NCI-H526 treated with DMSO at 0.1 percent for 48 hours (cell line): Measurements from ENCODE around the gene IRGQ.
"Not testable (repeated sequence)": the region's sequence is repeated elsewhere in the genome, so short reads cannot be mapped to it uniquely, and the experiment has no call there.

Source experiments
- DNase-seq: peaks from one replicate; lab custom pipeline; 2025; lab: John Stamatoyannopoulos, UW

Gene IRGQ

GRCh38 chr19:43598445-43599240, 2.7 kb upstream of the IRGQ start:
- no peak for DNase-seq

- no peak for DNase-seq
These were observed 1.9 kb upstream of the IRGQ start for GRCh38 chr19:43597876-43598275.

- DNase-seq = no peak
These were observed 1.0 kb upstream of the IRGQ start for GRCh38 chr19:43596842-43597461.

- no peak for DNase-seq
These were observed 332 bp downstream of the IRGQ start for GRCh38 chr19:43595605-43595998.

- DNase-seq = peak; percentile 59
These were observed 977 bp downstream of the IRGQ start for GRCh38 chr19:43594710-43595604.

- no peak for DNase-seq
These were observed 1.7 kb downstream of the IRGQ start for GRCh38 chr19:43594081-43594697.

- DNase-seq = no peak
These were observed 3.1 kb downstream of the IRGQ start for GRCh38 chr19:43592800-43593350.

DNA sequence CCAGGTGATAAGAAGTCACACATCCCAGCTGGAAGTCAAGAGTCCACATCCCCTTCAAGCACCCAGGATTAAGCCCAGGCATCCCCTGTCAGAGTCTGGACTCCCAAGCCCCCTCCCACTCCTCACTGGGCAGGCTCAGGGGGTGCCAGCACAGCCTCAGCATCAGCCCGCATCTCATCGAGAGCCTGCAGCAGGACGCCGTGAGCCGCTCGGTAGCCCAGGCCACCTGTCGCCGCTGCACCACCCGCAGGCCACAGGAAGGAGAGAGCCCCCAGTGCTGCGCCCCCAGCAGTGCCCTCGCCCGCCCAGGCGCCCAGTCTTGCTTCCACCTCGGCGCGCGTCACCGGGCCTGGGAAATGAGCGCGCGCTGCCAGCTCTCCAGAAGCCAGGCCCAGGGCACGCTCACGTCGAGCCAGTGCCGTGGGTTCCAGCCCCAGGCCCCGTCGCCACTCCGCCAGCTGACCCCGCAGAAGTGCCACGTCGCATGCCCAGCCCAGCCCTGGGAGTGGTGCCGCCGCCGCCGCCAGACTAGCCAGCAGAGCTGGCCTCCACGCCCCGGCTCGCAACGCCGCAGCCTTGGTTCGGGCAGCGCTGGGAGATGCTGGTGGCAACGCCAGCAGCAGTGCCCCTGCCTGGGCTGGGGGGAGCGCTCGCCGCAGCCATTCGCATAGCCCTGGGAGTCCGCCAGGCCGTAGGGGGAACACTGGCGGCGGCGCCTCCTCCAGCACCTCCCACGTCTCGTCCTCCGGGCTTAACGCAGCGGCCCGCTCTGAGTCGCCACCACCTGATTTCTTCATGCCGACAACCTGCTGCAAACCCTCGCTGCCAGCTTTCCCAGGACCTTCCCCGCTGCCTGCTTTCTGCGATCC, 3.8 kb downstream of the IRGQ start:
- DNase-seq = no peak

- DNase-seq = no peak
These were observed 6.3 kb downstream of the IRGQ start for GRCh38 chr19:43589678-43590077.

DNA sequence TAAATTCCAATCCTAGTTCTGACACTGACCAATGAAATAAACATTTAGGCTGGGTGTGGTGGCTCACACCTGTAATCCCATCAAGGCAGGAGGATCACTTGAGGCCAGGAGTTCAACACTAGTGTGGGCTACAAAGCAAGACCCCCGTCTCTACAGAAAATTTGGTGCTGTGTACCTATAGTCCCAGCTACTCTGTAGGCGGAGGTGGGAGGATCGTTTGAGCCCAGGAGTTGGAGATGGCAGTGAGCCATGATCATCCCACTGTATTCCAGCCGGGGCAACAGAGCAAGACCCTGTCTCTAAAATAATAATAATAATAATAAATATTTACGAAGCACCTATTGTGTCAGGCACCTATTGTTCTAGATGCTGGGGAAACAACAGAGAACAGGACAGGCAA, 6.7 kb downstream of the IRGQ start:
- DNase-seq = no peak

DNA sequence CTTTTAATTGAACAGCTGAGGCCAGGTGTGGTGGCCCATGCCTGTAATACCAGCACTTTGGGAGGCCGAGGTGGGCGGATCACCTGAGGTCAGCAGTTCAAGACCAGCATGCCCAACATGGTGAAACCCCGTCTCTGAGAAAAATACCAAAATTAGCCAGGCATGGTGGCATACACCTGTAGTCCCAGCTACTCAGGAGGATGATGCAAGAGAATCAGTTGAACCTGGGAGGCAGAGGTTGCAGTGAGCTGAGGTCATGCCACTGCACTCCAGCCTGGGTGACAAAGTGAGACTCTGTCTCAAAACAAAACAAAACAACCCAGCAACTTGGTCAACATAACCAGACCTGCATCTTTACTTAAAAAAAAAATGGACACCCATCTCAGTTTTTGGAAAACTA, 8.9 kb downstream of the IRGQ start:
- not testable (repeated sequence) for DNase-seq

GRCh38 chr19:43586346-43586745, 9.6 kb downstream of the IRGQ start:
- DNase-seq = no peak

DNA sequence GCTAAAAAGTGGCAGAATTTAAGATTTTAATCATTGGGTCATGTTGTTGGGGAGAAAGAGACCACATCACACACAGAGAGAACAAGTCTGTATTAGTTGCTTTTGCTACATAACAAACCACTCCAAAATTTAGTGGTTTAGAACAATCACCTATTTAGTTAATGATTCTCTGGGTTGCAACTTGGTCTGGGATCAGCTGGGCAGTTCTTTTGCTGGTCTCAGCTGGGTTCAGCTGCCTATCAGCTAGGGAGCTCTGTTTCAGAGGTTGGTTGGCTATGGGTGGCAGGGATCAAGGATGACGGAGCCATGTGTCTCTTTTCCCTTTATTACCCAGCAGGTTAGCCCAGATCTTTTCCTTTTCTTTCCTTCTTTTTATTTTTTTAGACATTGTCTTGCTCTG, 11.4 kb downstream of the IRGQ start:
- DNase-seq = no peak

DNA sequence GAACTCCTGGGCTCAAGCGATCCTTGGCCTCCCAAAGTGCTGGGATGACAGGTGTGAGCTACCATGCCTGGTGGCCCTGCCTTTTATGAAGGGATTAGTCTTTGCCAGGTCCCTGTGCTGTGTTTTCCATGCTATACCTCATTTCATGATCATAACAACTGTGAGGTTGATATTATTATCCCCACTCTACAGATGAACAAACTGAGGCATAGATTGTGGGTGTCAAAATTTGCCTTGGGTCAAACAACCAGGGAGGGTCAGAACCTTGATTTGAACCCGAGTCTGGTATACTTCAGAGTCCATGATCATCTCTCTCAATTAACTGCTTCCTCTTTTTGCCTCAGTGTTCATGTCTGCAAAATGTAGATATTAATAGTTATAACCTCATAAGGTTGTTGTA, 13.4 kb downstream of the IRGQ start:
- DNase-seq = no peak

DNA sequence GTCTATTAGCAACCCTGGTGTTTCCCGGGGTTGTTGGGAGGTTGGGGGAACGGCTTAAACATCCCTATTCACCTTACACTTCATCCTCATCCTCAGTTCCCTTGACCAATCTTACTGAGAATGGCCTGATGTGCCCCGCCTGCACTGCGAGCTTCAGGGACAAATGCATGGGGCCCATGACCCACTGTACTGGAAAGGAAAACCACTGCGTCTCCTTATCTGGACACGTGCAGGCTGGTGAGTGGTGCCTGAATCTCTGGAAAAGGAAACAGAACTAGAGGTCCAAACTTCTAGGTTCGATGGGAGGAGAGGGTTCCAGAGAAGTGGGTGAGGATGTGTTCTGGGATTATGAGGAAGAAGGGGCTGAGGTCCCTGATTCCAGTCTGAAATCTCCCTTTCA, 14.5 kb downstream of the IRGQ start:
- no peak for DNase-seq

GRCh38 chr19:43578787-43579186, 17.1 kb downstream of the IRGQ start:
- DNase-seq = no peak

GRCh38 chr19:43575955-43576878, 19.7 kb downstream of the IRGQ start:
- DNase-seq = no peak

- DNase-seq = peak; percentile 99
These were observed 20.6 kb downstream of the IRGQ start, which contains the start of the genes PINLYP and XRCC1 for GRCh38 chr19:43575156-43575950. Gene PINLYP, plus strand, starts transcription at chr19:43575801. Its CDS starts 1,391 bp downstream, at chr19:43577192. Gene XRCC1, minus strand, starts transcription at chr19:43575527. Its CDS starts 69 bp downstream, at chr19:43575458.
